ENCODE measurements around the gene YARS2. TPM values are rescaled to one million over a fixed set of nuclear protein-coding genes. Genes with fewer than 3 reads are reported as not detected.

YARS2 gene
- total RNA-seq, 5 donors from 2014 or later (not counting 1 experiment from before 2014, with no cell fraction given): 14.8 to 20.4 (median 18.0) TPM

DNA sequence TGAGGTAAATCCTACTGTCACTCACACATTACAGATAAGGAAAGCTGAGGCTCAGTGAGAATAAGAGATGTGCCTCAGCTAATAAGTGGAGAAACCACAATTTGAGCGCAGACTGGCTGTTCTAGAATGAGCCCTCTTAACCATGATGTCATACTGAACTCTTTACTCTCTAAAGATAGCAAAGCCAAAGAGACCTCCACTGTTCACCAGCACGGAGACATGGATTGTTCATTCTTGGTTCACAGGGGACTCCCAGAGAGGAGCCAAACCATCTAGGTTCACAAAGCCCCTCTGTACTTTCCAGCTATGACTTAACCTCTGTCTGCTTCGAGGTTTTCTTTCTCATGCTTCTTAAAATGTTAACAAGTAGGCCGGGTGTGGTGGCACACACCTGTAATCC is 32.7 kb upstream of the YARS2 start:
- no peak for DNase-seq
- CTCF ChIA-PET: no interaction called here
- POLR2A ChIA-PET: no interaction called here
- Histone ChIP-seq H3K4me3 (ENCODE audit: control insufficient read depth in 1 of 2, extremely low read depth in 1 of 2, low read length in 1 of 2) (no peak overlapping the region), H3K27me3 (replicated peaks in 1 of 2; ENCODE audit: control insufficient read depth in 2 of 2, extremely low read depth in 1 of 2, insufficient read depth in 2 of 2, low read length in 1 of 2) (peaks cover 0 to 8% of the 10 kb centered on the region in 2 experiments), H3K27ac (ENCODE audit: low read length) (no peak overlapping the region), H3K4me1 (ENCODE audit: control insufficient read depth in 1 of 2, extremely low read depth in 1 of 2, insufficient read depth in 2 of 2, low read length in 2 of 2) (no peaks in the 10 kb centered on the region), H3K36me3 (ENCODE audit: control insufficient read depth in 2 of 2, extremely low read depth in 1 of 2, insufficient read depth in 1 of 2, low read length in 1 of 2) (no peaks in the 10 kb centered on the region), H3K9me3 (no peaks in the 10 kb centered on the region)
- H3K27ac Mint-ChIP-seq: no peak overlapping the region
- WGBS (ENCODE audit: insufficient coverage): 91% methylated on average over 2 of the region's 4 CpGs
- H3K4me1 Mint-ChIP-seq: no peaks in the 10 kb centered on the region
- peaks cover 8 to 9% of the 10 kb centered on the region in 2 donors for H3K27me3 Mint-ChIP-seq
- no peak overlapping the region for H3K4me3 Mint-ChIP-seq
- H3K36me3 Mint-ChIP-seq: no peaks in the 10 kb centered on the region
- ATAC-seq (replicated peaks in 1 of 4): no peak
- no peaks in the 10 kb centered on the region for H3K9me3 Mint-ChIP-seq

DNA sequence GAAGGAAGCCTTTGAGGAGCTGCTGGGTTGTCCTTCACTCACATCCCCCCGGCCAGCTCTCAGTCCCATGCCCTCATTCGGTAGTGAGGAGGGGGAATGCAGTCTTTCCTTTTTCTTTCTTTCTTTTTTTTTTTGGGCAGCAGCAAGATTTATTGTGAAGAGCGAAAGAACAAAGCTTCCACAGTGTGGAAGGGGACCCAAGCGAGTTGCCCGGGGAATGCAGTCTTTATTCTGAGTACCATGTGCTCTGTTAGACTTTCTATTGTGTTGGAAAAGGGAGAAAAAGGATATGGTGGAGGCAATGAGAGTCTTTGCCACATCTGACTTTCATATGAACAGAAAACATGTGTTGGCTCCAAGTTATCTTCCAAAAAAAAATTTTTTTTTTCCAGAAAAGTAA is 29.9 kb upstream of the YARS2 start:
- no peaks in the 10 kb centered on the region for H3K36me3 Mint-ChIP-seq
- no peak for DNase-seq

DNA sequence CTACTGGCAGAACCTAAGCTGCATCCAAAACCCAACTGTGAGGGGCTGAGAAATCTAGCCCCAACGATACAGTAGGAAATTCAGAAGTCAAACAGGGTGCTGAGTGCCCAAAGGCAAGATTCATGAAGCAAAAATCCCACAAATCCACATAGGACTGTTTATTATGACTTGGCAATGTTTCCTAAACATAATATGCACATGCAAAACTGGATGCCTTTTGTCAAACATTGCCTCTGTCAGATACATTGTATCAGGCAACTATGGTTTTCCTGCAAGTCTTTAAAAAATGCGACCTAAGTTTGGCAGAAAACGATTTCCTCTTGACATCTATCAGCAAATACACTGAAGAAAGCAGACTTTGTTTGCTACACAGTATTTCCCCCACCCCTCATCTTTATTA is 27.3 kb upstream of the YARS2 start:
- peaks cover 10 to 20% of the 10 kb centered on the region in 2 donors for H3K27me3 Mint-ChIP-seq
- ChIA-PET CTCF (no interaction called here), POLR2A (no interaction called here)
- H3K4me3 Mint-ChIP-seq: no peak overlapping the region
- no peaks in the 10 kb centered on the region for H3K36me3 Mint-ChIP-seq
- WGBS (ENCODE audit: insufficient coverage): no CpG with 5 or more reads among the region's 3 CpGs
- DNase-seq (no peak), ATAC-seq (replicated peaks in 1 of 4) (no peak)
- Histone ChIP-seq H3K4me1 (ENCODE audit: control insufficient read depth in 1 of 2, extremely low read depth in 1 of 2, insufficient read depth in 2 of 2, low read length in 2 of 2) (no peaks in the 10 kb centered on the region), H3K4me3 (ENCODE audit: control insufficient read depth in 1 of 2, extremely low read depth in 1 of 2, low read length in 1 of 2) (no peak overlapping the region), H3K27ac (ENCODE audit: low read length) (no peak overlapping the region), H3K27me3 (replicated peaks in 1 of 2; ENCODE audit: control insufficient read depth in 2 of 2, extremely low read depth in 1 of 2, insufficient read depth in 2 of 2, low read length in 1 of 2) (peaks cover 0 to 8% of the 10 kb centered on the region in 2 experiments), H3K9me3 (no peaks in the 10 kb centered on the region), H3K36me3 (ENCODE audit: control insufficient read depth in 2 of 2, extremely low read depth in 1 of 2, insufficient read depth in 1 of 2, low read length in 1 of 2) (no peaks in the 10 kb centered on the region)
- no peak overlapping the region for H3K27ac Mint-ChIP-seq
- no peaks in the 10 kb centered on the region for H3K4me1 Mint-ChIP-seq
- H3K9me3 Mint-ChIP-seq: no peaks in the 10 kb centered on the region

More for the DNA sequence above, 29.9 kb upstream of the YARS2 start:
- Mint-ChIP-seq H3K27ac (no peak overlapping the region), H3K9me3 (no peaks in the 10 kb centered on the region), H3K4me1 (no peaks in the 10 kb centered on the region), H3K27me3 (peaks cover 7 to 11% of the 10 kb centered on the region in 2 donors), H3K4me3 (no peak overlapping the region)
- ChIA-PET POLR2A (interaction anchor here in 1 of 2 donors (0.5 kb wide), 1 partner anchor 136 kb away, joined by 5 read pairs; no protein-coding TSS in a partner anchor), CTCF (interaction anchor here in 1 of 2 donors (0.7 kb wide), 1 partner anchor 1190 kb away, joined by 4 read pairs; no protein-coding TSS in a partner anchor)
- no peaks in the 10 kb centered on the region for H3K4me1 ChIP-seq (ENCODE audit: control insufficient read depth in 1 of 2, extremely low read depth in 1 of 2, insufficient read depth in 2 of 2, low read length in 2 of 2)
- no CpG with 5 or more reads among the region's 5 CpGs for WGBS (ENCODE audit: insufficient coverage)
- H3K27ac ChIP-seq (ENCODE audit: low read length): no peak overlapping the region
- no peaks in the 10 kb centered on the region for H3K9me3 ChIP-seq
- peaks cover 0 to 8% of the 10 kb centered on the region in 2 experiments for H3K27me3 ChIP-seq (replicated peaks in 1 of 2; ENCODE audit: control insufficient read depth in 2 of 2, extremely low read depth in 1 of 2, insufficient read depth in 2 of 2, low read length in 1 of 2)
- H3K36me3 ChIP-seq (ENCODE audit: control insufficient read depth in 2 of 2, extremely low read depth in 1 of 2, insufficient read depth in 1 of 2, low read length in 1 of 2): no peaks in the 10 kb centered on the region
- no peak for ATAC-seq (replicated peaks in 1 of 4)
- H3K4me3 ChIP-seq (ENCODE audit: control insufficient read depth in 1 of 2, extremely low read depth in 1 of 2, low read length in 1 of 2): no peak overlapping the region

DNA sequence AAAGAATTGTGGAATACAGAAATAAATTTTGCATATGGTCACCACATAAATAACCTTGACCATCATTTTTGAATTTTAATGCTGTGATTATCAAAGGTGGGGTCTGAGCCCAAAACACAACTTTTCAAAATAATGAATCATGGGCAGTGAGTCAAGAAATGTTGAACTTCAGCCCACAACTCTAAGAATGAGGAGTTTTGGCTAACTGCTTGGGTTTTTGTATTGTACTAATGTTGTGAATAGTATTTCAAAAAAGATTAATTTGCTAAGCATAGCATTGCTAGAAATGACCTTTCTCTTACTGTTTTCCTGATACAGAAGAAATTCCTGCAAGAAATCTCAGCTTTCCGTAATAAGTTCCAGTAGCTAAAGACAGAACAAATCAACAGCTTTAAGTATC is 24.4 kb upstream of the YARS2 start:
- Mint-ChIP-seq H3K36me3 (no peaks in the 10 kb centered on the region), H3K4me3 (no peak overlapping the region), H3K27me3 (peaks cover 11 to 17% of the 10 kb centered on the region in 2 donors), H3K27ac (no peak overlapping the region), H3K4me1 (no peaks in the 10 kb centered on the region), H3K9me3 (no peaks in the 10 kb centered on the region)
- no CpG with 5 or more reads among the region's 1 CpG for WGBS (ENCODE audit: insufficient coverage)
- Histone ChIP-seq H3K4me1 (ENCODE audit: control insufficient read depth in 1 of 2, extremely low read depth in 1 of 2, insufficient read depth in 2 of 2, low read length in 2 of 2) (no peaks in the 10 kb centered on the region), H3K36me3 (ENCODE audit: control insufficient read depth in 2 of 2, extremely low read depth in 1 of 2, insufficient read depth in 1 of 2, low read length in 1 of 2) (no peaks in the 10 kb centered on the region), H3K27me3 (replicated peaks in 1 of 2; ENCODE audit: control insufficient read depth in 2 of 2, extremely low read depth in 1 of 2, insufficient read depth in 2 of 2, low read length in 1 of 2) (peaks cover 0 to 3% of the 10 kb centered on the region in 2 experiments), H3K4me3 (ENCODE audit: control insufficient read depth in 1 of 2, extremely low read depth in 1 of 2, low read length in 1 of 2) (no peak overlapping the region), H3K27ac (ENCODE audit: low read length) (no peak overlapping the region), H3K9me3 (no peaks in the 10 kb centered on the region)
- ChIA-PET POLR2A (no interaction called here), CTCF (no interaction called here)
- no peak for ATAC-seq (replicated peaks in 1 of 4)
- no peak for DNase-seq

DNA sequence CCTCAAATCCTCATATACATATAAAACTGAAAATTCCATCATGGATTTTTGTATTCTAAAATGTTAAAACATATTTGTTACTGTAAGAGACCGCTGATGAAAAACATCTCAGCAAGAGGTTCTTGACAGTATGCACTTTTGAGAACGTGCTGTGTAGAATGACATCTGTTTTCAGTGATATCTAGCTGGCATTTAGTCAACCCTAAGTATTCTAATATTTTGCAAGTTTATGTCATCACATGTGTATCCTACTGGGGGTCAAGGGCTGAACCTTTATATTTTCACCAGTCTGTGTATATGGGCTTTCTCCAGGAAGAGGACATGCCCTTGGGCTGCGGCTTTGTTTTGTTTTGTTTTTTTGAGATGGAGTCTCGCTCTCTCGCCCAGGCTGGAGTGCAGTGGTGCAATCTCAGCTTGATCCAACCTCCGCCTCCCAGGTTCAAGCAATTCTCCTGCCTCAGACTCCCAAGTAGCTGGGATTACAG is 22.0 kb upstream of the YARS2 start:
- Histone ChIP-seq H3K27me3 (replicated peaks in 1 of 2; ENCODE audit: control insufficient read depth in 2 of 2, extremely low read depth in 1 of 2, insufficient read depth in 2 of 2, low read length in 1 of 2) (no peaks in the 10 kb centered on the region), H3K4me1 (ENCODE audit: control insufficient read depth in 1 of 2, extremely low read depth in 1 of 2, insufficient read depth in 2 of 2, low read length in 2 of 2) (no peaks in the 10 kb centered on the region), H3K36me3 (ENCODE audit: control insufficient read depth in 2 of 2, extremely low read depth in 1 of 2, insufficient read depth in 1 of 2, low read length in 1 of 2) (no peaks in the 10 kb centered on the region), H3K27ac (ENCODE audit: low read length) (no peak overlapping the region), H3K9me3 (no peaks in the 10 kb centered on the region), H3K4me3 (ENCODE audit: control insufficient read depth in 1 of 2, extremely low read depth in 1 of 2, low read length in 1 of 2) (no peak overlapping the region)
- H3K36me3 Mint-ChIP-seq: no peaks in the 10 kb centered on the region
- ATAC-seq (replicated peaks in 1 of 4) (no peak), DNase-seq (no peak)
- ChIA-PET POLR2A (no interaction called here), CTCF (no interaction called here)
- no peak overlapping the region for H3K4me3 Mint-ChIP-seq
- no peaks in the 10 kb centered on the region for H3K4me1 Mint-ChIP-seq
- no peaks in the 10 kb centered on the region for H3K9me3 Mint-ChIP-seq
- H3K27me3 Mint-ChIP-seq: peaks cover 11 to 17% of the 10 kb centered on the region in 2 donors
- WGBS (ENCODE audit: insufficient coverage): 80% methylated on average over 1 of the region's 6 CpGs
- no peak overlapping the region for H3K27ac Mint-ChIP-seq

DNA sequence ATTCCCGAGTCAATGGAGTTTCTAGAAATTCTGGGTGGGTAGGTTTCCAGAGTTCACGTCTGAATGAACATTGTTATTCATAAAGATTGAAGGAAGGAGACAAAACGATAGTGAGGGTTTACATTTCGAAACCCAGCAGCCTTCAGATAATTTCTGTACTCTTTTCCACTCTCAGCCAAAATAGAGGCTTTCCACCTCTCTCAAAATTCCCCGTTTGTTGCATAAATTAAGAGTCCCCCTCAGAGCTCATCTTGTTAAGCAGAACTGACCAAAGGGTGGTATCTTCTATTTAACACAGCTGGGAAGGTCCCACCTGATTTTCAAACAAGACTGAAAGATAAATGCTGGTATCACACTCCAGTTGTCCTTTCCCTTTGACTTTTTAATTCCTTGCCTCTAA is 21.5 kb upstream of the YARS2 start:
- Histone ChIP-seq H3K9me3 (no peaks in the 10 kb centered on the region), H3K36me3 (ENCODE audit: control insufficient read depth in 2 of 2, extremely low read depth in 1 of 2, insufficient read depth in 1 of 2, low read length in 1 of 2) (no peaks in the 10 kb centered on the region), H3K27me3 (replicated peaks in 1 of 2; ENCODE audit: control insufficient read depth in 2 of 2, extremely low read depth in 1 of 2, insufficient read depth in 2 of 2, low read length in 1 of 2) (no peaks in the 10 kb centered on the region), H3K27ac (ENCODE audit: low read length) (no peak overlapping the region), H3K4me1 (ENCODE audit: control insufficient read depth in 1 of 2, extremely low read depth in 1 of 2, insufficient read depth in 2 of 2, low read length in 2 of 2) (no peaks in the 10 kb centered on the region), H3K4me3 (ENCODE audit: control insufficient read depth in 1 of 2, extremely low read depth in 1 of 2, low read length in 1 of 2) (no peak overlapping the region)
- ATAC-seq (replicated peaks in 1 of 4): no peak
- Mint-ChIP-seq H3K9me3 (no peaks in the 10 kb centered on the region), H3K27me3 (peaks cover 11 to 15% of the 10 kb centered on the region in 2 donors), H3K4me1 (no peaks in the 10 kb centered on the region), H3K27ac (no peak overlapping the region), H3K4me3 (no peak overlapping the region), H3K36me3 (no peaks in the 10 kb centered on the region)
- ChIA-PET POLR2A (no interaction called here), CTCF (no interaction called here)
- no peak for DNase-seq
- WGBS (ENCODE audit: insufficient coverage): 58% methylated on average over 2 of the region's 5 CpGs

DNA sequence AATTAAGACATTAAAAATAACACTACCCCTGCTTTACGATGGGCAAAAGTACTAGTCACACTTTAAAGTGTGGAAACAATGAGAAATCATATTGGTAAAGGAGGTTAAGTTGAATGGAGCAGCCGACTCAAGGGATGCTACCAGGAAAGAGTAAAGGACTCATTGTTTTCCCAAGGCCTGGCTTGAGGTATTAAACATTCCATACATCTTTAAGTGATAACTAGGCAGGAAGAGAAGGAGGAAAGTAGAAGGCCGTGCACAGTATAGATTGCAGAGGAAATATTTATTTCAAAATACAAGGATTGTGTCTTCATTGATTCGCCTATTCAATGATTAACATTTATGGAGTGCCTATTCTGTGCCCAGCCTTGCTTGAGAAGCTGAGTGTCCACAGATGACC is 20.6 kb upstream of the YARS2 start:
- no peak overlapping the region for H3K4me3 Mint-ChIP-seq
- ChIA-PET POLR2A (no interaction called here), CTCF (interaction anchor here in 1 of 2 donors (0.5 kb wide), 1 partner anchor 1267 kb away, joined by 3 read pairs; no protein-coding TSS in a partner anchor)
- Histone ChIP-seq H3K36me3 (ENCODE audit: control insufficient read depth in 2 of 2, extremely low read depth in 1 of 2, insufficient read depth in 1 of 2, low read length in 1 of 2) (no peaks in the 10 kb centered on the region), H3K27me3 (replicated peaks in 1 of 2; ENCODE audit: control insufficient read depth in 2 of 2, extremely low read depth in 1 of 2, insufficient read depth in 2 of 2, low read length in 1 of 2) (no peaks in the 10 kb centered on the region), H3K4me3 (ENCODE audit: control insufficient read depth in 1 of 2, extremely low read depth in 1 of 2, low read length in 1 of 2) (no peak overlapping the region), H3K4me1 (ENCODE audit: control insufficient read depth in 1 of 2, extremely low read depth in 1 of 2, insufficient read depth in 2 of 2, low read length in 2 of 2) (no peaks in the 10 kb centered on the region), H3K27ac (ENCODE audit: low read length) (no peak overlapping the region), H3K9me3 (no peaks in the 10 kb centered on the region)
- H3K36me3 Mint-ChIP-seq: no peaks in the 10 kb centered on the region
- DNase-seq (no peak), ATAC-seq (replicated peaks in 1 of 4) (no peak)
- H3K27me3 Mint-ChIP-seq: peaks cover 10 to 16% of the 10 kb centered on the region in 2 donors
- H3K4me1 Mint-ChIP-seq: no peaks in the 10 kb centered on the region
- no peaks in the 10 kb centered on the region for H3K9me3 Mint-ChIP-seq
- WGBS (ENCODE audit: insufficient coverage): no CpG with 5 or more reads among the region's 4 CpGs
- no peak overlapping the region for H3K27ac Mint-ChIP-seq

All from T-cell (primary cell).